Tongue (tissue), 2 donors: ENCODE results near the gene ADAMTS18. TPM values are rescaled to one million over a fixed set of nuclear protein-coding genes. Genes with fewer than 3 reads are reported as not detected.
"Not testable (repeated sequence)": the region's sequence is repeated elsewhere in the genome, so short reads cannot be mapped to it uniquely, and the experiment has no call there.

Experiments used
- DNase-seq: peaks from one replicate; pipeline ENCODE4 v3.0.0-alpha.2; 2015
- total RNA-seq: library from RNA; depleted of rRNA; stranded (reverse); fragments of >200 nt; gene quantifications from one replicate; pipeline ENCODE4 v1.2.3, GENCODE V29; 2014

Gene ADAMTS18, protein sequence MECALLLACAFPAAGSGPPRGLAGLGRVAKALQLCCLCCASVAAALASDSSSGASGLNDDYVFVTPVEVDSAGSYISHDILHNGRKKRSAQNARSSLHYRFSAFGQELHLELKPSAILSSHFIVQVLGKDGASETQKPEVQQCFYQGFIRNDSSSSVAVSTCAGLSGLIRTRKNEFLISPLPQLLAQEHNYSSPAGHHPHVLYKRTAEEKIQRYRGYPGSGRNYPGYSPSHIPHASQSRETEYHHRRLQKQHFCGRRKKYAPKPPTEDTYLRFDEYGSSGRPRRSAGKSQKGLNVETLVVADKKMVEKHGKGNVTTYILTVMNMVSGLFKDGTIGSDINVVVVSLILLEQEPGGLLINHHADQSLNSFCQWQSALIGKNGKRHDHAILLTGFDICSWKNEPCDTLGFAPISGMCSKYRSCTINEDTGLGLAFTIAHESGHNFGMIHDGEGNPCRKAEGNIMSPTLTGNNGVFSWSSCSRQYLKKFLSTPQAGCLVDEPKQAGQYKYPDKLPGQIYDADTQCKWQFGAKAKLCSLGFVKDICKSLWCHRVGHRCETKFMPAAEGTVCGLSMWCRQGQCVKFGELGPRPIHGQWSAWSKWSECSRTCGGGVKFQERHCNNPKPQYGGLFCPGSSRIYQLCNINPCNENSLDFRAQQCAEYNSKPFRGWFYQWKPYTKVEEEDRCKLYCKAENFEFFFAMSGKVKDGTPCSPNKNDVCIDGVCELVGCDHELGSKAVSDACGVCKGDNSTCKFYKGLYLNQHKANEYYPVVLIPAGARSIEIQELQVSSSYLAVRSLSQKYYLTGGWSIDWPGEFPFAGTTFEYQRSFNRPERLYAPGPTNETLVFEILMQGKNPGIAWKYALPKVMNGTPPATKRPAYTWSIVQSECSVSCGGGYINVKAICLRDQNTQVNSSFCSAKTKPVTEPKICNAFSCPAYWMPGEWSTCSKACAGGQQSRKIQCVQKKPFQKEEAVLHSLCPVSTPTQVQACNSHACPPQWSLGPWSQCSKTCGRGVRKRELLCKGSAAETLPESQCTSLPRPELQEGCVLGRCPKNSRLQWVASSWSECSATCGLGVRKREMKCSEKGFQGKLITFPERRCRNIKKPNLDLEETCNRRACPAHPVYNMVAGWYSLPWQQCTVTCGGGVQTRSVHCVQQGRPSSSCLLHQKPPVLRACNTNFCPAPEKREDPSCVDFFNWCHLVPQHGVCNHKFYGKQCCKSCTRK (N-terminal part only)
- 9.2 TPM for total RNA-seq

DNA sequence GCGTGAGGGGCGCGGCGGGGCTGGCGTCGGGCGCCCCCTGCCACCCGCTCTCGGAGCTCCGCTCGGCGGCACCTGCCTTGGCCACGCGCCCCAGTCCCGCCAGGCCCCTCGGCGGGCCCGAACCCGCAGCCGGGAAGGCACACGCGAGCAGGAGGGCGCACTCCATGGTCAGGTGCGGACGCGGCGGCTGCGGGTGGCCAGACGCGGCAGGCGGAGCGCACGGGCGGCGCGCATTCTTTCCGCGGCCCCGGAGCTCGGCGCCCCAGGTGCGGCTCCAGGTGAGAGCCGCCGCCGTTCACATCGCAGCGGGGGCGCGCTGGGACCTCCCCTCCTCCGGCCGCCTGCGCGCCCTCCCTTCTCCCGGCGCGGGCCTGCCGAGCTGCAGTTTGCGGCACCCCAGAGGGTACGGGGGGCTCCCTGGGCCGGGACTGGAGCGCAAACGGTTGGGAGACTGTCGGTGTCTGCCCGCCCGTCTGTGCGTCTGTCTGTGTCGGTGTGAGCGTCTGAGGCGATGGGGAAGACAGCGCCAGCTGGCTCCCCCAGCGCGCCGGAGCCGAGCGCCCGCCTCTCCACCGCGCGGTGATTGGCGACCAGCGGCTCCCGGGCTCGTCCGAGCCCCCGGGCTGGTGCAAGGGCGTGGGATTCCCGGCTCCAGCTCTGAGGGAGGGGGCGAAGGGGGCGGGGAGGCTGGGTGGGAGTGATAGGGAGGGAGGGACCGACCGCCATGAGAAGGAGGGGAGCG lies at the start of gene ADAMTS18:
ADAMTS18 (minus strand) TSS at position 505 of the 742 bp plus-strand sequence; CDS start at position 166, 339 bp downstream.
- peak; percentile 5 for DNase-seq

DNA sequence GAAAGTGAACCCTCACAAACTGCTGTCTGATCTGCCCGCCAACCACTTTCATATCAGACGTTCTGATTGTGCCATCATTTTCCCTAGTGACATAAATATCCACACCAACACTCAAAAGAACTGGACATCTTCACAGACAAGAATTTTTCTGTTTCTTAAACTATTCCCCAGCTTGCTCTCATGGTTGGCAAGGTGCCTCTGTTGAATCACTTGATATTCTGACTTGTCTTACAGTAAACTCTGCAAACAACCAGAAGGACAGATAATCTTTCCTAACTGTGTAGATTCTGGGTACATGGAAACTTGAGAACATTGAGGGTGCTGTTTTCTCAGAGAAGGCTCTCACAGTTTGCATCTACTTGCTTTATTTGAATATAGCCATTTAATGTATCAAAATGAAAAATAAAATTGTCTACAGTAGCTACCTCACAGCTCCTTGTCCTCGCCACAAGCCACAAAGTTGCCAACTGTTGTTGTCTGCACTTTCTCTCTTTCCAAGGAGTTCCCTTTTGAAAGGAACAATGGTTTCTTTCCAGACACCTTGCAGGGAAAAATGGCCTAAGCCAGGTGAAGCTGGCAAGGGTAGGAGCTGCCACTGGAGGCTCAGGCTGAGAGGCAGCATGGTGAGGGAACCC lies 46.0 kb upstream of the ADAMTS18 start:
- no peak for DNase-seq

GRCh38 chr16:77472262-77472661 lies 37.4 kb upstream of the ADAMTS18 start:
- no peak for DNase-seq

DNA sequence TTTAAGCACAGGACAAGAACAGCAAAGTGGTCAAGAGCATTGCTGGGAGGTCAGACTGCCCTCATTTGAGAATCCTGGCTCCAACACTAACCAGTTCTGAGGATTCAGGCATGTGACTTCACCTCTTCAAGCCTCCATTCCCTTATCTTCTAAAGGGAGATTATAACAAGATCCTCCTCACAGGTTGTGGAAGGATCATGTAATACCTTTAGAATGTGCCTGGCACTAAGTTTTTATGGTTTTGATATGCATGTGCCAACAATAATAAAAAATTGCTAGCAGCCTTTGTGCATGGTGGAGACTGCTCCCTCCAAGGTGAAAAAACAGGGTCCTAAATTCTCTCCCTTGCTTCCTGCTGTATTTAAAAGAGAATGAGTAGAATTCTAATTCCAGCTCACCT lies 36.0 kb upstream of the ADAMTS18 start:
- DNase-seq, result no peak

DNA sequence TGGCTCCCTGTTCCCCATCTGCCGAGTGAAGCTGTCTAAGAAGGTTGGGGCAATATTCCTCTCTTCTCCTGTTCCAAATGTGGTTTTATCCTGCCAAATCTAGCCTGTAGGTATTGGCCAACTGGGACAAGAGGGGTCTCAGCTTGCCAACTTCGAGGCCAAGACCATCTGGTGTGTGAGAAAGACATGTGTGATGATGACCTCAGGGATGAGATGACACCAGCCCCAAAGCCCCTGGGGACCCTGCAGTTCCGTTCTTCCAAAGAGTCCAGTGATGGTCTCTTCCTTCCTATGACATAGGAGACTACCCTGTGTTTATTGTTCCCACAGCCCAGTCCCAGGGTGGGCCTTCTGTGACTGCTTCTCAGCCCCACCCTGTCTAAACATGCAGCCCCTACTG lies 34.8 kb upstream of the ADAMTS18 start:
- DNase-seq, result no peak

- no peak for DNase-seq
Measured at GRCh38 chr16:77468831-77469230, 34.0 kb upstream of the ADAMTS18 start.

- DNase-seq, result no peak
Measured at GRCh38 chr16:77467821-77468335, 33.0 kb upstream of the ADAMTS18 start.

DNA sequence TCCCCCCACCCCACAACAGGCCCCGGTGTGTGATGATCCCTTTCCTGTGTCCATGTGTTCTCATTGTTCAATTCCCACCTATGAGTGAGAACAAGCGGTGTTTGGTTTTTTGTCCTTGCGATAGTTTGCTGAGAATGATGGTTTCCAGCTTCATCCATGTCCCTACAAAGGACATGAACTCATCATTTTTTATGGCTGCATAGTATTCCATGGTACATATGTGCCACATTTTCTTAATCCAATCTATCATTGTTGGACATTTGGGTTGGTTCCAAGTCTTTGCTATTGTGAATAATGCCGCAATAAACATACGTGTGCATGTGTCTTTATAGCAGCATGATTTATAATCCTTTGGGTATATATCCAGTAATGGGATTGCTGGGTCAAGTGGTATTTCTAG lies 28.8 kb upstream of the ADAMTS18 start:
- not testable (repeated sequence) for DNase-seq

- no peak for DNase-seq
Measured at GRCh38 chr16:77462894-77463293, 28.1 kb upstream of the ADAMTS18 start.

DNA sequence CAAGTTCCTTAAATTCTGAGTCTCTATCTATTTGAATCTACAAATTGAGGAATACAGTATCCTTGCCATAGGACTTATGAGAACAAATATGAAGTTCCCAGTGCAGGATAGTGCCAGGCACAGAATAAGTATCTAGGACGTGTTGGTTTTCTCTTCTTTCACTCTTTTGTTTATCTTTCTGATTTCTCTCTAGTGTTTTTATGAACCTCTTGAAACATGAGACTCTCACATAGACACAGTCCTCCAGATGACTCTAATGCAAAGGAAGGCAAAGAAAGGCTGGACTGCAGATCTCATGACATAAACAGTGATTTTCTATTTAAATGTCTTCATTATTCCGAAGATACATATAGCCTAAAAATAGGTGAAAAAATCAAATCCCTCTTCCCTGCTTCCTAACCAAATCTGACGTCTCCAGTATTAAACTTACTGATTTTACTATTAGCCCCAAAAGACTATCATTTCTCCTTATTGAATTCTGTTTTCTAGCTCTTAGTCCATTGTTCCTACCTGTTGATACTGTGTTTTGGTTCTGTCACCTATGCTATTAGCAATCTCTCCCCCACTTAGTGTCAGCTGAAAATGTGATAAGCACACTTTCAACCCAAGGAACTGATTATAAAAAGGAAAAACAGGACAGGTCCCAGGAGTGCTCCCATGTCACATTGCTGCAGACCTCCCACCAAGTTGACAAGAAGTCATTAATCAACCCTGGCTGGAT lies 24.9 kb upstream of the ADAMTS18 start:
- DNase-seq, result no peak

DNA sequence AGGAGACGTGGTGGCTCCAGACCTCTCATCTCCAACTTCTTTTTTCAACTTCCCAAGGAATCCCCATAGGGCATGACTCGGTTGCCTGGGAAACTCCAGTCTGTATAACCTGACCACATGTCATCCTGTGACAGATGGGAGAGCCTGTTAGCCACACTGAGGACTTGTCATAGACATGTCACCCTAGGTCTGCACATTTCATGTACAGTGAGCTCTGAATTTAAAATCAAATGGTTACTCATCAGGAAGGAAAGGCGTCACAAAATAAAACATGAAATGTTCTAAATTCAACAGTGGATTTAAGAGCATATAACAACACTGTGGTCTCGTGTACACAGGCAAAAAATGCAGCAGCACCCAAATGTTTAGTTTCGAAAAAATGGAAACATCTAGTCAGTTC lies 22.2 kb upstream of the ADAMTS18 start:
- no peak for DNase-seq

- DNase-seq, result no peak
Measured at GRCh38 chr16:77452243-77452642, 17.4 kb upstream of the ADAMTS18 start.

- peak; percentile 59 for DNase-seq
Measured at GRCh38 chr16:77450790-77451487, 16.1 kb upstream of the ADAMTS18 start.

DNA sequence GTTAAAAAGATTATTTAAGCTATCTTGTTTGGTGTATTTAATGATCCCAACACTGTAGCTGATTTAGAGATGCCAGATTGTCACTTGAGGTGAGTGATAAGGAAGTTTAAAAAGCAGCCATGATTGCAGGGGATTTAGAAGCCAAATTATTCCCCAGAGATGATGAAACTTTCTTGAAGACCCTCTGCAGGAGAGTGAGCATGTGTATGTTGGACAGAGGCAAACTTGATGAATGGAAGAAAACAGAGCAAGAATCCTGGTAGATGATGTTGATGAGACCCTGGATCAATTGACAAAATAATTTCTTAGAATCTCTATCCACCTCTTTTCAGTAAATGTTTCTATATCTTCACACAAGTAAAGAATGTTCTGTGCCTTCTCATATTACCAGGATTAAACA lies 14.4 kb upstream of the ADAMTS18 start:
- no peak for DNase-seq

- DNase-seq, result no peak
Measured at GRCh38 chr16:77445324-77445723, 10.5 kb upstream of the ADAMTS18 start.

- no peak for DNase-seq
Measured at GRCh38 chr16:77444147-77444460, 9.3 kb upstream of the ADAMTS18 start.

GRCh38 chr16:77443357-77444146 lies 8.7 kb upstream of the ADAMTS18 start:
- DNase-seq, result no peak

GRCh38 chr16:77442078-77442477 lies 7.2 kb upstream of the ADAMTS18 start:
- no peak for DNase-seq

- no peak for DNase-seq
Measured at GRCh38 chr16:77439106-77439505, 4.3 kb upstream of the ADAMTS18 start.
